Left lung (tissue), 10 donors: ENCODE measurements around the gene NCK2. TPM values are rescaled to one million over a fixed set of nuclear protein-coding genes. Genes with fewer than 3 reads are reported as not detected.

Experiments used
- ATAC-seq: fragments of 200-7000 bp; cut with Tn5 transposase; one replicate; pipeline ENCODE4 v1.9.1; 2020; ENCODE audit warnings: moderate library complexity
- DNase-seq, 4 donors: peaks; one replicate each; pipeline ENCODE4 v3.0.0-alpha.2; 2013 to 2020
- H3K27ac ChIP-seq, 2 donors: fragments of 200-600 bp; sonication (generic) in 1 of 2; one replicate each; pipeline versions ENCODE4 v1.5.0 to v1.8.0; 2020 to 2021
- H3K27me3 ChIP-seq, 2 donors: fragments of 200-600 bp; sonication (generic) in 1 of 2; one replicate each; pipeline versions ENCODE4 v1.5.0 to v1.8.0; 2020 to 2021
- H3K36me3 ChIP-seq, 2 donors: fragments of 200-600 bp; sonication (generic) in 1 of 2; one replicate each; pipeline versions ENCODE4 v1.5.0 to v1.8.0; 2020 to 2021
- H3K4me1 ChIP-seq, 2 donors: fragments of 200-600 bp; one replicate each; pipeline ENCODE4 v1.8.0; 2021
- H3K4me3 ChIP-seq, 2 donors: fragments of 200-600 bp; sonication (generic) in 1 of 2; one replicate each; pipeline versions ENCODE4 v1.5.0 to v1.8.0; 2020 to 2021; ENCODE audit warnings: mild to moderate bottlenecking in 1 of 2
- H3K9me3 ChIP-seq, 2 donors: fragments of 200-600 bp; sonication (generic) in 1 of 2; one replicate each; pipeline versions ENCODE4 v1.5.0 to v1.8.0; 2020 to 2021
- CTCF ChIP-seq, 2 donors: fragments of 200-600 bp; sonication (generic) in 1 of 2; IDR thresholded peaks; one replicate each; pipeline versions ENCODE4 v1.5.0 to v1.8.0; 2021; ENCODE audit warnings: antibody characterized with exemption in 2 of 2
- intact Hi-C, 2 donors: fragments of 100-400 bp; cut with DNase I; formaldehyde crosslinking; loops; one replicate each; pipeline versions ENCODE4 v1.11.2 to v1.14.2; 2022
- polyA plus RNA-seq, 6 donors: library from polyadenylated mRNA; unstranded; fragments of 120-200 nt; gene quantifications; one replicate each; pipeline ENCODE4 v1.2.1, GENCODE V29; 2013; ENCODE audit not compliant: insufficient read length in 6 of 6
- total RNA-seq, 2 donors: library from RNA; stranded (reverse); fragmentation: NEBNext Ultra II Directional; extraction: Animal tissue kit (Norgen Biotek cat#: 25700); gene quantifications; one replicate each; pipeline ENCODE4 v1.2.1, GENCODE V29; 2021
- donor health status: DM: no; HTN: yes; CAD: no.
- donor health status: DM: no; HTN: no; CAD: no.

Gene NCK2
- total and polyA plus RNA-seq, 8 donors, result 37.6 to 88.5 (median 71.7) TPM

- no peak for DNase-seq
- H3K27ac ChIP-seq, result no peak overlapping the region
Observed at GRCh38 chr2:105886687-105887086, 142.0 kb downstream of the NCK2 start.

GRCh38 chr2:105887256-105887655, 142.5 kb downstream of the NCK2 start:
- DNase-seq (no peak), ATAC-seq (no peak)
- Histone ChIP-seq H3K36me3 (peaks cover 0 to 10% of the 10 kb centered on the region in 2 donors), H3K27ac (no peak overlapping the region), H3K4me1 (peaks cover 0 to 14% of the 10 kb centered on the region in 2 donors), H3K27me3 (no peaks in the 10 kb centered on the region), H3K4me3 (no peak overlapping the region), H3K9me3 (peaks cover 0 to 4% of the 10 kb centered on the region in 2 donors)
- intact Hi-C loops, result no loop called here
- no peak for TF ChIP-seq CTCF (IDR thresholded peaks at IDR 0.05)

More at GRCh38 chr2:105886687-105887086, 142.0 kb downstream of the NCK2 start:
- intact Hi-C loops, result no loop called here
- TF ChIP-seq CTCF (IDR thresholded peaks at IDR 0.05), result no peak
- no peak for ATAC-seq
- peaks cover 0 to 16% of the 10 kb centered on the region in 2 donors for H3K36me3 ChIP-seq
- no peak overlapping the region for H3K4me3 ChIP-seq
- H3K27me3 ChIP-seq, result no peaks in the 10 kb centered on the region
- H3K4me1 ChIP-seq, result peaks cover 0 to 14% of the 10 kb centered on the region in 2 donors
- peaks cover 0 to 4% of the 10 kb centered on the region in 2 donors for H3K9me3 ChIP-seq

GRCh38 chr2:105888625-105889024, 143.9 kb downstream of the NCK2 start:
- H3K4me3 ChIP-seq, result no peak overlapping the region
- H3K4me1 ChIP-seq, result peaks cover 0 to 14% of the 10 kb centered on the region in 2 donors
- intact Hi-C loops, result no loop called here
- no peak overlapping the region for H3K27ac ChIP-seq
- peaks cover 0 to 10% of the 10 kb centered on the region in 2 donors for H3K36me3 ChIP-seq
- peak; percentile 34 for ATAC-seq
- TF ChIP-seq CTCF (IDR thresholded peaks at IDR 0.05), result no peak
- H3K9me3 ChIP-seq, result peaks cover 0 to 4% of the 10 kb centered on the region in 2 donors
- no peaks in the 10 kb centered on the region for H3K27me3 ChIP-seq
- no peak for DNase-seq

GRCh38 chr2:105889046-105889445, 144.3 kb downstream of the NCK2 start:
- intact Hi-C loops, result no loop called here
- Histone ChIP-seq H3K27me3 (no peaks in the 10 kb centered on the region), H3K27ac (no peak overlapping the region), H3K9me3 (peaks cover 0 to 4% of the 10 kb centered on the region in 2 donors), H3K4me1 (peaks cover 0 to 14% of the 10 kb centered on the region in 2 donors), H3K36me3 (peaks cover 0 to 15% of the 10 kb centered on the region in 2 donors), H3K4me3 (no peak overlapping the region)
- no peak for TF ChIP-seq CTCF (IDR thresholded peaks at IDR 0.05)
- ATAC-seq, result no peak
- no peak for DNase-seq

GRCh38 chr2:105890111-105890510, 145.4 kb downstream of the NCK2 start:
- H3K4me3 ChIP-seq, result no peak overlapping the region
- no peak overlapping the region for H3K27ac ChIP-seq
- no peak for DNase-seq
- no peak for ATAC-seq
- H3K9me3 ChIP-seq, result peaks cover 0 to 4% of the 10 kb centered on the region in 2 donors
- TF ChIP-seq CTCF (IDR thresholded peaks at IDR 0.05), result no peak
- peaks cover 0 to 14% of the 10 kb centered on the region in 2 donors for H3K4me1 ChIP-seq
- intact Hi-C loops, result no loop called here
- H3K27me3 ChIP-seq, result no peaks in the 10 kb centered on the region
- peaks cover 0 to 25% of the 10 kb centered on the region in 2 donors for H3K36me3 ChIP-seq
